Measurements from ENCODE around the gene SUPT16H.

The SUPT16H gene

GRCh38 chr14:21334202-21334906 is 49.5 kb downstream of the SUPT16H start:
- H3K4me3 ChIP-seq (ENCODE audit: low read length) = no peak overlapping the region
- no peak for DNase-seq (ENCODE audit: low read depth)
- no peak for TF ChIP-seq CTCF (conservative IDR thresholded peaks at IDR 0.05; ENCODE audit: low read depth, low read length)

- H3K4me3 ChIP-seq (ENCODE audit: low read length) = no peak overlapping the region
- no peak for TF ChIP-seq CTCF (conservative IDR thresholded peaks at IDR 0.05; ENCODE audit: low read depth, low read length)
- no peak for DNase-seq (ENCODE audit: low read depth)
Observed at GRCh38 chr14:21332950-21333349, 50.9 kb downstream of the SUPT16H start.

- TF ChIP-seq CTCF (conservative IDR thresholded peaks at IDR 0.05; ENCODE audit: low read depth, low read length) = no peak
- DNase-seq (ENCODE audit: low read depth) = no peak
Observed at GRCh38 chr14:21326972-21327371, 56.8 kb downstream of the SUPT16H start.

GRCh38 chr14:21322716-21323115 is 61.1 kb downstream of the SUPT16H start:
- no peak overlapping the region for H3K4me3 ChIP-seq (ENCODE audit: low read length)
- DNase-seq (ENCODE audit: low read depth) = no peak
- TF ChIP-seq CTCF (conservative IDR thresholded peaks at IDR 0.05; ENCODE audit: low read depth, low read length) = no peak

More at GRCh38 chr14:21326972-21327371, 56.8 kb downstream of the SUPT16H start:
- H3K4me3 ChIP-seq (ENCODE audit: low read length) = no peak overlapping the region

- no peak overlapping the region for H3K4me3 ChIP-seq (ENCODE audit: low read length)
- DNase-seq (ENCODE audit: low read depth) = no peak
- TF ChIP-seq CTCF (conservative IDR thresholded peaks at IDR 0.05; ENCODE audit: low read depth, low read length) = no peak
Observed at GRCh38 chr14:21320913-21321312, 62.9 kb downstream of the SUPT16H start.

GRCh38 chr14:21317398-21317797 is 66.4 kb downstream of the SUPT16H start:
- TF ChIP-seq CTCF (conservative IDR thresholded peaks at IDR 0.05; ENCODE audit: low read depth, low read length) = no peak
- DNase-seq (ENCODE audit: low read depth) = no peak
- no peak overlapping the region for H3K4me3 ChIP-seq (ENCODE audit: low read length)

GRCh38 chr14:21313512-21313911 is 70.3 kb downstream of the SUPT16H start:
- no peak for DNase-seq (ENCODE audit: low read depth)
- TF ChIP-seq CTCF (conservative IDR thresholded peaks at IDR 0.05; ENCODE audit: low read depth, low read length) = no peak
- no peak overlapping the region for H3K4me3 ChIP-seq (ENCODE audit: low read length)
